HG02870 (cell line): Measurements from ENCODE around the gene F12.
A peak's percentile ranks its signal among the peaks of the same experiment; 100 is the strongest.

Source experiments
- ATAC-seq: cut with Tn5 transposase; IDR thresholded peaks from one replicate; pipeline ENCODE4 v1.9.1; 2021; ENCODE audit warnings: mild to moderate bottlenecking, moderate library complexity; ENCODE audit not compliant: unreplicated experiment

F12 gene

GRCh38 chr5:177357459-177358351 lies 51.7 kb downstream of the F12 start, which contains the start of gene RGS14:
Gene RGS14 (plus strand): TSS chr5:177357924. CDS start chr5:177358025, 101 bp downstream.
- ATAC-seq = peak; percentile 92

- no peak for ATAC-seq
These were observed 52.3 kb downstream of the F12 start for GRCh38 chr5:177357146-177357458.

- no peak for ATAC-seq
These were observed 52.6 kb downstream of the F12 start for GRCh38 chr5:177356746-177357145.

- ATAC-seq = no peak
These were observed 53.5 kb downstream of the F12 start for GRCh38 chr5:177355868-177356168.

GRCh38 chr5:177355162-177355867 lies 54.0 kb downstream of the F12 start:
- no peak for ATAC-seq

- no peak for ATAC-seq
These were observed 54.7 kb downstream of the F12 start for GRCh38 chr5:177354711-177355110.

- no peak for ATAC-seq
These were observed 55.1 kb downstream of the F12 start for GRCh38 chr5:177354256-177354655.

- no peak for ATAC-seq
These were observed 56.3 kb downstream of the F12 start for GRCh38 chr5:177353093-177353492.
